Endometrial microvascular endothelial cells (primary cell): Measurements from ENCODE around the gene LAPTM4A. TPM values are rescaled to one million over a fixed set of nuclear protein-coding genes. Genes with fewer than 3 reads are reported as not detected.
"Not testable (repeated sequence)": the region's sequence is repeated elsewhere in the genome, so short reads cannot be mapped to it uniquely, and the experiment has no call there.

ENCODE experiments used
- in situ Hi-C: cut with HindIII; loops from 2 replicates; pipeline ENCODE4 v1.10.0; 2017; ENCODE audit warnings: low sequenced_read_pairs, low pct_unique_long_range_greater_than_20kb; ENCODE audit errors: inconsistent ontology term
- total RNA-seq: library from RNA; depleted of rRNA; stranded (reverse); fragments of >200 nt; gene quantifications from one replicate; pipeline ENCODE4 v1.2.3, GENCODE V29; 2015; ENCODE audit errors: inconsistent ontology term

The LAPTM4A gene
- total RNA-seq, 1 donor from 2014 or later = 147 TPM

GRCh38 chr2:20079546-20080115 is 28.2 kb upstream of the LAPTM4A start:
- in situ Hi-C loops = no loop called here

DNA sequence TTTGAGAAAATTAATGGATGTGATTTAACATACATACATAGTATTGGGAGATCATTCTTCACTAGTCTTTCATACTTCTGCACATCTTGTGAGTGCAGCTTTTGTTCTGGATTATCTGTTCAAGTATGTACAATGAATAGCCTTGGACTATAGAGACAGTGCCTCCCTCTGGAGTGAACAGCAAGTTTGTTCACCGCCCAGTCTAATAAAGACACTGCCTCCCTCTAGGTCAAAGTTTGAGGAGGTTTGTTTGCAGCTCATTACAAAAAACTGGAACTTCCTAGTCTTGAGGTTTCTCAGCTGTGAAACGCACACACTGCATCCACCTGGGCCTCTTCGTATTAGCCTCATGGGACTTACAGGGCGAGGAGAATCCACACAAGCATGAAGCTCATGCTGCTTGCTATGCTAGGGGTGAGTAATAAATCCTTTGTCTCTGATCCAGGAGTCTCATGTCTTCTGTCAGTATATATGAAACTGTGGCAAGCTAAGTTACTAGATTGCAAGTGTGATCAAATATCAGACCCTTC is 26.0 kb upstream of the LAPTM4A start:
- in situ Hi-C loops = no loop called here

DNA sequence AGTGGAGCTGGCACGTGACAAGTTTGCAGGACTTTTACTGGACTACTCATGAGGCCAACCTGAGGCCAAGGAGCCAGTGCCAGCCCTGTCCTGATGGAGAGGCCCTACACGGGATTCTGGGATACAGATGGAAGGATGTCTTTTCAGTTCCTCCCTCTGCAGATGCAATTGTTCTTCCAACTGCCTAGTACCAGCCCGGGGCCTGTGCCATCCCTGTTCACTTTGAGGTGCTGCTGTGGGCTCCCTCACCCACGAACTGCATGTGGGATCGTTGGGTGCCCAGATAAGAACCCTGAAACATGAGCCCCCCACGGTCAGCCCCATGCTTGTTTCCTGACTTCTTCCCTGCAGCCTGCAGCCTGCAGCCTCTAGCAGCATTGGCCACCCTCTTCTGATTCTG is 25.3 kb upstream of the LAPTM4A start:
- in situ Hi-C loops = no loop called here

GRCh38 chr2:20074901-20075300 is 23.5 kb upstream of the LAPTM4A start:
- in situ Hi-C loops = no loop called here

GRCh38 chr2:20074046-20074648 is 22.7 kb upstream of the LAPTM4A start:
- in situ Hi-C loops = not testable (repeated sequence)

GRCh38 chr2:20073460-20073859 is 22.0 kb upstream of the LAPTM4A start:
- in situ Hi-C loops = no loop called here

DNA sequence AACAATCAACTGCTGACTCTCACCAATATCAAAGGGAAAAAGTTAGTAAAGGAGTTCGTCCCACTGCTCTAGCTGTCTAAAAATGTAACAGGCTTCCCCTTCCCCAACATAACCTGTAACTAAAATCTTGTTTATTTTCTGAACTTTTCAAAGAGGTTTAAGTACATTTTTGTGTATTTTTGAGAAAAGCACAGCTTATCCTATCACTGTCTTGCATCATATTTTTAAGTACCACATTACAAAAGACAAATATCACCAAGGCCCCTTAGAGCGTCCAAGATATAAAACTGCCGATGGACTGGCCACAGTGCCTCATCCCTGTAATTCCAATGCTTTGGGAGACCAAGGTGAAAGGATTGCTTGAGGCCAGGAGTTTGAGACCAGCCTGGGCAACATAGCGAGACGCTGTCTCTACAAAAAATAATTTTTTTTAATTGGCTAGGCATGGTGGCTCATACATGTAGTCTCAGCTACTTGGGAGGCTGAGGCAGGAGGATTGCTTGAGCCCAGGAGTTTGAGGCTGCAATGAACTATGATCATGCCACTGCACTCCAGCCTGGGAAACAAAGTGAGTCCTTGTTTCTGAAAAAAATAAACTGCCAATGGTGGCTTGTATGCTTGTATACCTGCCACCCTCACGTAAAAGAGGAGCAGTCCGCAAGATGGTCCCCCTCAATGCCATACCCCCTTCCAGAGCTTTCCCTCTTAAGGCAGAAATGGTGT is 21.2 kb upstream of the LAPTM4A start:
- in situ Hi-C loops = no loop called here

GRCh38 chr2:20071397-20072383 is 20.3 kb upstream of the LAPTM4A start:
- in situ Hi-C loops = no loop called here

DNA sequence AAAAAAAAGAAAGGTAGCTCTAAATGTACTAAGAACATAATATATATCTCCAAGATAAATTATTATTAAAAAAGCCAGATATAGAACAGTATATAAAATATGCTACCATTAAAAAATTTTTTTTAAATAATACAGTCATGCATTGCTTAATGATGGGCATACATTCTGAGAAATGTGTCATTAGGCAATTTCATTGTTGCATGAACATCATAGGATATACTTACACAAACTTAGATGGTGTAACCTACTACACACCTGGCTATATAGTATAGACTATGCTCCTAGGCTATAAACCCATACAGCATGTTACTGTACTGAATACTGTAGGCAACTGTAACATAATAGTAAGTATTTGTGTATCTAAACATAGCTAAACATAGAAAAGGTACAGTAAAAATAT is 18.3 kb upstream of the LAPTM4A start:
- in situ Hi-C loops = no loop called here

- in situ Hi-C loops = no loop called here
These were observed 16.7 kb upstream of the LAPTM4A start for GRCh38 chr2:20067992-20068584.

DNA sequence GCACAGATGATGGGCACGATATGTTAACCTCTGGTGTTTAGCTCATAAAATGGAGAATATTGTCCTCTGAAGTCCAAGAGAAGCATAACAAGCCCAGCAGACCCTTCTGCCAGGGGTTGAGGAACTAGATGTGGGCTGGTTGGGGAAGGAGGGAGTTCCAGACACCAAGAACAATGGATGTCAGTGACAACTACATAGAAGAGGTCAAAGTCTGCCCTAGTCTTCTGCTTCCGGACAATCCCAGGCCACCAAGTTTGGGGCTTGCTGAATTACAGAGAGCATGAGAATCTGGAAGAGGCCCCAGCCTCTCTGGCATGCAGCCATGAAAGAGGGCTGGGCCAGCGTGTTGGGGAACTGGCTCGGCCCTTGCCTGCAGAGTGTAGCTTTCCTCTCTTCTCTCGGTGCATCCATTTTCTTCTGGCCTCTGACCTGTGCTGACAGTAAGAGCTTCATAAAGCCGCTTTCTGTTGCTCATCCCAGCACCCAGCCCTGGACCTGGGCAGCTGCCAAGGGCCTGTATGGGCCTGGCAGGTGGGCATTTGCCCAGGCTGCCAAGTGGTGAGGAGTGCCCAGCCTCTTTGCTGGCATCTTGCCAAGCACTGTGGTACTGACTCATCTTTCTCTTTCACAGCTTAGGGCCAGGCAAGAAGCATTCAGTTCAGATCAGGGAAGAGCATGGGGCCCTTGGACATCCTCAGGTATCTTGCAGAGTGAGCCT is 14.6 kb upstream of the LAPTM4A start:
- in situ Hi-C loops = no loop called here

GRCh38 chr2:20064841-20065240 is 13.4 kb upstream of the LAPTM4A start:
- in situ Hi-C loops = no loop called here

DNA sequence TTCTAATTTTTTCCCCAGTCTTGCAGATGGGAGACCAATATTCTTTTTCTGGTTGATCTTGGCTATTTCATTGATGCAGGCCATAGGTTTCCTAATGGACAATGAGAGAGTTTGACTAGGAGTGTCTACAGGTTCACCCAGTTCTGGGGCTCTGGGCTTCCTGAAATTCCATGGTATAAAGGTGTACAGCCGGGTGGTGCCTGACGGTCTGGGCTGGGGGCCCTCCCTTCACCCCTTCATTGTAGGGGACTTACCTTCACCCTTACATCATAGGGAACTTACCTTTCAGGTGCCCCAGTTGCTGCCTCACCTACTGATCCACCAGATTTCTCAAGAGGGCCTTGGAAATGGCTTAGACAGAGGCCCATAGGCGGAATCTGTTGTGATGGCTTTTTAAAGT is 13.0 kb upstream of the LAPTM4A start:
- in situ Hi-C loops = no loop called here

GRCh38 chr2:20062615-20063545 is 11.5 kb upstream of the LAPTM4A start:
- in situ Hi-C loops = no loop called here

- in situ Hi-C loops = no loop called here
These were observed 10.5 kb upstream of the LAPTM4A start for GRCh38 chr2:20061940-20062339.

DNA sequence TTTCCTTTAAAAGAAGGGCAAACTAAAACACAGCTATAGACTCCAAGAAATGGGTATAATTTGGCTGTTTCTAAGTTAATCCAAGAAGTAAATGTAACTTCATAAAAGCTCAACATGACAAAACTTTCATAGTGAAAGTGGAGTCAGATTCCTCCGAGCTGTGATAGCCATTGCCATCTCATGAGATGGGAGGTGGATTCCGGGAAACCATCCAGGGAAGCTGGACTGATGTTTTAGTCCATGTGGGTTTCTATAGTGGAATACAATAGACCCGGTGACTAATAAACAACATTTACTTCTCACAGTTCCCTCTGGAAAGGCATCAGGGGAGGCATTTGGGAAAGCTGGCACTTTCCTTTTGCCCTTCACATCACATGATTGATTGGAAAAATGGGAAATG is 10.0 kb upstream of the LAPTM4A start:
- in situ Hi-C loops = no loop called here

DNA sequence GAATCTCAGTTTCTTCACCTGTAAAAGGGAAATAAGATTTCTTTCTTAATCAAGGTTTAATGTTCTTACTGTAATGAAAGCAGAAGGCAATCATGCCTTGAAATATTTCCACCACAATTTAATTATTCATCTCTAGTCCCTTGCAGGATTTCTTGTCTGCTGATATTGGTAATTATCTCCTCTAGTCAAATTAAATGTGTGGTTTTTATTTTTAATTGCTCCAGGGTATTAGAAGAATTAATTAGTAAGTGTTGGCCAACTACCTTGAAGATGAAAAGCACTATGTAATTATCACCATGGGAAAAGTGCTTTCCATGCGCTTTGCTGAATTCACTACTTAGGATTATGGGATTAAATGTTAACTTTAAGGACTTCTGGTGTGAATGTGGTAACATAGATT is 8.7 kb upstream of the LAPTM4A start:
- in situ Hi-C loops = no loop called here
